ENCODE results near the gene AFG1L.

DNA sequence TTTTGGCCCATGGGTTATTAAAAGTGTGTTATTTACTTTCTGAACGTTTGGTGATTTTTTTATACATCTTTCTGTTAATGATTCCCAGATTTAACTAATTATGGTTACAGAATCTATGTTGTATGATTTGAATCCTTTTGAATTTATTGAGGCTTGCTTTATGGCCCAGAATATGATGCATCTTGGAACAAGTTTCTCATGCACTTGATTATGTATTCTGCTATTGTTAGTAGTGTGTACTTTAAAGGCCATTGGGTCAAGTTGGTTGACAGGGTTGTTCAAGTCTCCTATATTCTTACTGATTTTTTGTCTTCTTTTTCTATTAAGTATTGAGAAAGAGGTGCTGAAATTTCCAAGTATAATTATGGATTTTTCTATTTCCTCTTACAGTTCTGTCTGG, 160.8 kb downstream of the AFG1L start:
- TF ChIP-seq ZNF384 (IDR thresholded peaks at IDR 0.05) (no peak), NFRKB (IDR thresholded peaks at IDR 0.05) (no peak), FOXK2 (IDR thresholded peaks at IDR 0.05) (no peak), FOXA1 (IDR thresholded peaks at IDR 0.05) (no peak)

All from HEK293T (cell line).